Endothelial cell of umbilical vein (primary cell): ENCODE measurements around the gene RAB8B. TPM values are rescaled to one million over a fixed set of nuclear protein-coding genes. Genes with fewer than 3 reads are reported as not detected.

Experiments used
- BruUV-seq: library from RNA; stranded (reverse); fragments of 400-500 nt; replicated peaks from 2 replicates; lab custom pipeline; 2021; lab: Mats Ljungman, UMichigan
- CTCF ChIA-PET: fragments of 300-600, 350-600 bp; sonication (Branson Sonifier 250); formaldehyde crosslinking; loops from one replicate; lab custom pipeline; 2021; ENCODE audit warnings: antibody characterized with exemption, inconsistent platforms; lab: Charles Lee
- POLR2A ChIA-PET: fragments of 300-600, 350-600 bp; sonication (Branson Sonifier 250); formaldehyde crosslinking; loops from one replicate; lab custom pipeline; 2021; ENCODE audit warnings: antibody characterized with exemption, inconsistent platforms; lab: Charles Lee
- DNase-seq: peaks from one replicate; pipeline ENCODE4 v3.0.0-alpha.2; 2011; ENCODE audit warnings: low read depth, low spot score
- FAIRE-seq: peaks from 2 replicates; lab custom pipeline; 2011; peaks lifted over from hg19 to GRCh38; lab: Jason Lieb, UNC
- H2AFZ ChIP-seq: 2 replicates; pipeline ENCODE4 v1.6.0; 2012; ENCODE audit warnings: low read depth, low read length, control low read depth, inconsistent platforms
- H3K27ac ChIP-seq: 2 replicates; pipeline ENCODE4 v1.5.1; 2011; ENCODE audit warnings: low read depth, mild to moderate bottlenecking, control low read depth, low read length, moderate library complexity; ENCODE audit not compliant: insufficient read depth
- H3K27me3 ChIP-seq, 2 experiments: 2 replicates each; pipeline versions ENCODE4 v1.6.0 to v1.6.1; 2011; ENCODE audit warnings: low read length in 2 of 2, mixed read lengths in 1 of 2; ENCODE audit not compliant: control insufficient read depth in 2 of 2, insufficient read depth in 2 of 2
- H3K36me3 ChIP-seq, 2 experiments: 2 replicates in 1 of 2; 3 replicates in 1 of 2; pipeline ENCODE4 v1.5.1; 2011; ENCODE audit warnings: low read length in 2 of 2, mild to moderate bottlenecking in 1 of 2, moderate library complexity in 1 of 2; ENCODE audit not compliant: control insufficient read depth in 2 of 2, insufficient read depth in 2 of 2; ENCODE audit errors: extremely low read depth in 1 of 2
- H3K4me1 ChIP-seq: 3 replicates; pipeline ENCODE4 v1.5.1; 2011; ENCODE audit warnings: mild to moderate bottlenecking, low read length; ENCODE audit not compliant: control insufficient read depth, insufficient read depth; ENCODE audit errors: extremely low read depth
- H3K4me2 ChIP-seq: 2 replicates; pipeline ENCODE4 v1.6.1; 2011; ENCODE audit warnings: low read length, control low read depth, mixed read lengths; ENCODE audit not compliant: insufficient read depth
- H3K4me3 ChIP-seq, 3 experiments: fragments of 200-600 bp in 1 of 3; sonication (generic), shearing (Covaris generic) in 1 of 3; replicated peaks in 1 of 3; 2 replicates each; pipeline ENCODE4 v1.5.1; 2011 to 2016; ENCODE audit warnings: control low read depth in 3 of 3, low read length in 3 of 3, mild to moderate bottlenecking in 2 of 3, inconsistent platforms in 1 of 3, low read depth in 1 of 3, moderate library complexity in 1 of 3; ENCODE audit not compliant: insufficient read depth in 1 of 3
- H3K79me2 ChIP-seq: 2 replicates; pipeline ENCODE4 v1.6.0; 2012; ENCODE audit warnings: low read length, inconsistent platforms; ENCODE audit not compliant: control insufficient read depth, insufficient read depth
- H3K9ac ChIP-seq: replicated peaks from 2 replicates; pipeline ENCODE3; 2011; ENCODE audit warnings: low read length, control low read depth; ENCODE audit not compliant: insufficient read depth; ENCODE audit errors: extremely low read depth
- H3K9me1 ChIP-seq: replicated peaks from 3 replicates; pipeline ENCODE4 v1.6.0; 2011; ENCODE audit warnings: mild to moderate bottlenecking, low read length; ENCODE audit not compliant: control insufficient read depth, insufficient read depth; ENCODE audit errors: extremely low read depth
- H3K9me3 ChIP-seq: replicated peaks from 2 replicates; pipeline ENCODE4 v1.5.1; 2012; ENCODE audit warnings: low read length, inconsistent platforms; ENCODE audit not compliant: control insufficient read depth, insufficient read depth
- H4K20me1 ChIP-seq: replicated peaks from 2 replicates; pipeline ENCODE3; 2011; ENCODE audit warnings: mild to moderate bottlenecking, low read length; ENCODE audit not compliant: control insufficient read depth, insufficient read depth; ENCODE audit errors: extremely low read depth
- EZH2 ChIP-seq: IDR thresholded peaks from 2 replicates; pipeline ENCODE4 v1.6.1; 2012; ENCODE audit warnings: borderline replicate concordance, low read depth, mild to moderate bottlenecking, moderate library complexity, low read length, inconsistent platforms; ENCODE audit not compliant: severe bottlenecking
- FOS ChIP-seq: IDR thresholded peaks from 2 replicates; pipeline ENCODE4 v1.6.1; 2011; ENCODE audit warnings: mild to moderate bottlenecking, low read length, moderate library complexity, borderline replicate concordance; ENCODE audit not compliant: insufficient read depth
- GATA2 ChIP-seq: IDR thresholded peaks from 2 replicates; pipeline ENCODE4 v1.7.0; 2011; ENCODE audit warnings: low read depth, mild to moderate bottlenecking, moderate library complexity, mixed read lengths, low read length; ENCODE audit not compliant: insufficient read length, insufficient read depth
- JUN ChIP-seq: IDR thresholded peaks from 2 replicates; pipeline ENCODE4 v1.6.1; 2011; ENCODE audit warnings: borderline replicate concordance, low read depth; ENCODE audit not compliant: insufficient read length, insufficient read depth
- MYC ChIP-seq: IDR thresholded peaks from one replicate; pipeline ENCODE4 v1.6.1; 2011; ENCODE audit warnings: mild to moderate bottlenecking, low read depth, low read length
- POLR2A ChIP-seq: IDR thresholded peaks from 2 replicates; pipeline ENCODE4 v1.6.1; 2012; ENCODE audit warnings: low read depth, mild to moderate bottlenecking, control low read depth, low read length
- POLR2AphosphoS5 ChIP-seq: IDR thresholded peaks from 2 replicates; pipeline ENCODE4 v1.6.1; 2012; ENCODE audit warnings: low read depth, mild to moderate bottlenecking, control low read depth, low read length, moderate library complexity; ENCODE audit not compliant: insufficient read depth
- dilution Hi-C: fragments of 300-500 bp; cut with MboI; formaldehyde crosslinking; loops from one replicate; pipeline ENCODE4 v1.15.0; 2019; ENCODE audit warnings: low sequenced_read_pairs; ENCODE audit not compliant: extremely low pct_ligation_motif_present
- intact Hi-C: fragments of 100-400 bp; cut with micrococcal nuclease; formaldehyde crosslinking; loops from one replicate; pipeline ENCODE4 v1.10.0; 2022
- polyA plus RNA-seq, 4 experiments: library from polyadenylated mRNA; depleted of rRNA in 3 of 4; stranded (reverse) in 3 of 4; unstranded in 1 of 4; fragments of >200 nt; gene quantifications; 2 replicates each; pipeline versions ENCODE4 v1.2.1 to v1.2.3, GENCODE V29; 2011 to 2012; ENCODE audit warnings: missing spikeins in 1 of 4
- total RNA-seq: library from RNA; stranded (reverse); gene quantifications from 2 replicates; pipeline ENCODE4 v1.2.3, GENCODE V29; 2021
- TF ChIP-seq, protein P1 (sequence below): IDR thresholded peaks from 2 replicates; pipeline ENCODE4 v1.6.1; 2011; ENCODE audit not compliant: insufficient read depth, insufficient read length
- TF ChIP-seq, protein P2 (sequence below), 2 donors: IDR thresholded peaks; 1 replicate in 1 of 2; 2 replicates in 1 of 2; pipeline ENCODE4 v1.5.1; 2011; ENCODE audit warnings: low read length in 2 of 2, mild to moderate bottlenecking in 2 of 2, moderate library complexity in 2 of 2, control low read depth in 1 of 2, inconsistent platforms in 1 of 2, low read depth in 1 of 2; ENCODE audit not compliant: insufficient read depth in 1 of 2; ENCODE audit errors: extremely low read depth in 1 of 2

The RAB8B gene
- total and polyA plus RNA-seq, 2 donors (not counting 3 experiments of a cell fraction or from before 2014, with no cell fraction given): 10.4 to 52.5 TPM

DNA sequence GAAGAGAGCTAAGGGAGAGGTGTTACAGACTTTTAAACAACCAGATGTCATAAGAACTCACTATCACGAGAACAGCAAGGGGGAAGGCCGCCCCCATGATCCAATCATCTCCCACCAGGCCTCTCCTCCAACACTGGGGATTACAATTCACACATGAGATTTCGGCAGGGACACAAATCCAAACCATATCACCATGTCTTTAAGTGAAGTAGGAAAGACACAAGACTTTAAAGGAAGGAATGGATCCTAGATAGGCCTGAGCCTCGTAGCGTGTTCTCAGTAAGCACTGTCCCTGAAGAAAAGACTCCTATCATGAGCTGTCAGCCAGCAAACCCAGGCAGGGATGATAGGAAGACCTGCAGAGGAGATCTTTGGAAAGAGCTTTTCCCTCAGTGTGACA lies 17.0 kb upstream of the RAB8B start:
- no peak overlapping the region for H3K4me2 ChIP-seq
- TF ChIP-seq, protein P1, sequence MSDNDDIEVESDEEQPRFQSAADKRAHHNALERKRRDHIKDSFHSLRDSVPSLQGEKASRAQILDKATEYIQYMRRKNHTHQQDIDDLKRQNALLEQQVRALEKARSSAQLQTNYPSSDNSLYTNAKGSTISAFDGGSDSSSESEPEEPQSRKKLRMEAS: no peak
- TF ChIP-seq JUN (no peak), MYC (no peak), GATA2 (no peak), POLR2AphosphoS5 (no peak), POLR2A (no peak), EZH2 (no peak), FOS (no peak)
- TF ChIP-seq, protein P2, sequence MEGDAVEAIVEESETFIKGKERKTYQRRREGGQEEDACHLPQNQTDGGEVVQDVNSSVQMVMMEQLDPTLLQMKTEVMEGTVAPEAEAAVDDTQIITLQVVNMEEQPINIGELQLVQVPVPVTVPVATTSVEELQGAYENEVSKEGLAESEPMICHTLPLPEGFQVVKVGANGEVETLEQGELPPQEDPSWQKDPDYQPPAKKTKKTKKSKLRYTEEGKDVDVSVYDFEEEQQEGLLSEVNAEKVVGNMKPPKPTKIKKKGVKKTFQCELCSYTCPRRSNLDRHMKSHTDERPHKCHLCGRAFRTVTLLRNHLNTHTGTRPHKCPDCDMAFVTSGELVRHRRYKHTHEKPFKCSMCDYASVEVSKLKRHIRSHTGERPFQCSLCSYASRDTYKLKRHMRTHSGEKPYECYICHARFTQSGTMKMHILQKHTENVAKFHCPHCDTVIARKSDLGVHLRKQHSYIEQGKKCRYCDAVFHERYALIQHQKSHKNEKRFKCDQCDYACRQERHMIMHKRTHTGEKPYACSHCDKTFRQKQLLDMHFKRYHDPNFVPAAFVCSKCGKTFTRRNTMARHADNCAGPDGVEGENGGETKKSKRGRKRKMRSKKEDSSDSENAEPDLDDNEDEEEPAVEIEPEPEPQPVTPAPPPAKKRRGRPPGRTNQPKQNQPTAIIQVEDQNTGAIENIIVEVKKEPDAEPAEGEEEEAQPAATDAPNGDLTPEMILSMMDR (IDR thresholded peaks at IDR 0.05; ENCODE audit: extremely low read depth in 1 of 2, insufficient read depth in 1 of 2, low read depth in 1 of 2, low read length in 2 of 2): no peak
- H3K9me1 ChIP-seq: no peaks in the 10 kb centered on the region
- H3K9ac ChIP-seq: no peak overlapping the region
- intact Hi-C loops: no loop called here
- H3K4me1 ChIP-seq: no peaks in the 10 kb centered on the region
- no peak overlapping the region for H2AFZ ChIP-seq
- H3K9me3 ChIP-seq: no peaks in the 10 kb centered on the region
- no peaks in the 10 kb centered on the region for H3K27me3 ChIP-seq
- no peaks in the 10 kb centered on the region for H4K20me1 ChIP-seq
- FAIRE-seq (no peak), DNase-seq (no peak)
- H3K79me2 ChIP-seq: no peaks in the 10 kb centered on the region
- ChIA-PET CTCF (interaction anchor here (0.6 to 1.5 kb wide), 2 partner anchors 11 to 115 kb away, joined by 3 read pairs; no protein-coding TSS in a partner anchor), POLR2A (no interaction called here)
- no TSS peak for BruUV-seq
- H3K27ac ChIP-seq: no peak overlapping the region
- H3K36me3 ChIP-seq: no peaks in the 10 kb centered on the region
- no peak overlapping the region for H3K4me3 ChIP-seq
- dilution Hi-C loops: no loop called here
